Measurements from ENCODE around the gene CIAPIN1.

DNA sequence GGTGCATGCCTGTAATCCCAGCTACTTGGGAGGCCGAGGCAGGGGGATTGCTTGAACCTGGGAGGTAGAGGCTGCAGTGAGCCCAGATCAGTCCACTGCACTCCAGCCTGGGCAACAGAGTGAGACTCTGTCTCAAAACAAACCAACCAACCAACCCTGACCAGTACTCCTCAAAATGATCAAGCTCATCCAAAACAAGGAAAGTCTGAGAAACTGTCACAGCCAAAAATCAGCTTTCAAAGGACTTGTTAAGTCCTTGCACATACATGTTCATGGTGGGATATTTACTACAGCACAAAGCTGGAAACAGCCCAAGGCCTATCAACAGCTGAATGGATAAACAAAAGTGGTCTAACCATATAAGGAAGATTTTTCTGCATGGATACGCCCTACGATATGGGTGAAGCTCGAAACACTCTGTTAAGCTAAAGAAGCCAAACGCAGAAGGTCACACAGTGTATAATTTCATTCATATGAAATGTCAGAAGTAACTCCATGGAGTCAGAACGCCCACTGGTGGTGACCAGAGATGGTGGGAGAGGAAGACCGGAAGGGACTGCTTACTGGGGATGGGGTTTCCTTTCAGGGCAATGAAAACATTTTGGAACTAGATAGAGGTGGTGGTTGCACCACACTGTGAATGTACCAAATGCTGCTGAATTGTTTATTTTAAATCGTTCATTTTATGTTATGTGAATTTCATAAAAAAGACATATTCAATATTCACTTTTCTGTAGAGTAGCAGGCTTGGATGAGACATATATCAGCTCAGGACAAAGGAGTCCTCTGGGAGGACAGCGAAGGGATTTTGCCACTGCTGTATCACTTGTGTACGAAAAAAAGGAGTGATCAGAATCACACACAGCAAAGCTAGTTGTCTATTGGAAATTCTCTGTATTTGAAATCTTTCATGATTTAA is 24.9 kb downstream of the CIAPIN1 start:
- TF ChIP-seq POLR2A (IDR thresholded peaks at IDR 0.05) (no peak), POLR2AphosphoS5 (IDR thresholded peaks at IDR 0.05) (no peak)
- TF ChIP-seq, protein P1, sequence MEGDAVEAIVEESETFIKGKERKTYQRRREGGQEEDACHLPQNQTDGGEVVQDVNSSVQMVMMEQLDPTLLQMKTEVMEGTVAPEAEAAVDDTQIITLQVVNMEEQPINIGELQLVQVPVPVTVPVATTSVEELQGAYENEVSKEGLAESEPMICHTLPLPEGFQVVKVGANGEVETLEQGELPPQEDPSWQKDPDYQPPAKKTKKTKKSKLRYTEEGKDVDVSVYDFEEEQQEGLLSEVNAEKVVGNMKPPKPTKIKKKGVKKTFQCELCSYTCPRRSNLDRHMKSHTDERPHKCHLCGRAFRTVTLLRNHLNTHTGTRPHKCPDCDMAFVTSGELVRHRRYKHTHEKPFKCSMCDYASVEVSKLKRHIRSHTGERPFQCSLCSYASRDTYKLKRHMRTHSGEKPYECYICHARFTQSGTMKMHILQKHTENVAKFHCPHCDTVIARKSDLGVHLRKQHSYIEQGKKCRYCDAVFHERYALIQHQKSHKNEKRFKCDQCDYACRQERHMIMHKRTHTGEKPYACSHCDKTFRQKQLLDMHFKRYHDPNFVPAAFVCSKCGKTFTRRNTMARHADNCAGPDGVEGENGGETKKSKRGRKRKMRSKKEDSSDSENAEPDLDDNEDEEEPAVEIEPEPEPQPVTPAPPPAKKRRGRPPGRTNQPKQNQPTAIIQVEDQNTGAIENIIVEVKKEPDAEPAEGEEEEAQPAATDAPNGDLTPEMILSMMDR (IDR thresholded peaks at IDR 0.05): peak; percentile 50 to 80 (median 68)
